ENCODE measurements around the gene FJX1. TPM values are rescaled to one million over a fixed set of nuclear protein-coding genes. Genes with fewer than 3 reads are reported as not detected.
A peak's percentile ranks its signal among the peaks of the same experiment; 100 is the strongest.

Gene FJX1
- total RNA-seq, 1 experiment from 2014 or later: 8.3 TPM

- H3K27ac Mint-ChIP-seq: no peak overlapping the region
- POLR2A ChIA-PET: no interaction called here
These were observed 43.3 kb downstream of the FJX1 start for GRCh38 chr11:35661534-35661933.

GRCh38 chr11:35662061-35662648, 43.9 kb downstream of the FJX1 start:
- ATAC-seq (peak; percentile 74), DNase-seq (ENCODE audit: low spot score) (no peak)
- Mint-ChIP-seq H3K36me3 (peaks cover 34% of the 10 kb centered on the region), H3K27me3 (ENCODE audit: low read depth) (peaks cover 82% of the 10 kb centered on the region), H3K9me3 (peaks cover 36% of the 10 kb centered on the region), H3K4me3 (peak overlapping the region; percentile 73), H3K4me1 (peaks cover 24% of the 10 kb centered on the region), H3K27ac (peak overlapping the region; percentile 13)
- ChIA-PET POLR2A (no interaction called here), CTCF (interaction anchor here (1.1 kb wide), 1 partner anchor 160 kb away, joined by 3 read pairs; no protein-coding TSS in a partner anchor)
- TF ChIP-seq FOXK1 (CRISPR knock-in tag; IDR thresholded peaks at IDR 0.05): peak; percentile 11; the same call in 1 of the 2 replicates
- 0 out of 2 replicates have a peak, but pooled peaks have one; percentile 17 for TF ChIP-seq GABPB1 (CRISPR knock-in tag; IDR thresholded peaks at IDR 0.05)
- no peak for TF ChIP-seq ESRRA (CRISPR knock-in tag; IDR thresholded peaks at IDR 0.05; ENCODE audit: borderline replicate concordance)
- TF ChIP-seq ZBTB43 (CRISPR knock-in tag; IDR thresholded peaks at IDR 0.05): no peak
- no peak for TF ChIP-seq ERG (CRISPR knock-in tag; IDR thresholded peaks at IDR 0.05)
- TF ChIP-seq NR2C2 (CRISPR knock-in tag; IDR thresholded peaks at IDR 0.05): no peak

More at GRCh38 chr11:35661534-35661933, 43.3 kb downstream of the FJX1 start:
- Mint-ChIP-seq H3K4me1 (peaks cover 24% of the 10 kb centered on the region), H3K27me3 (ENCODE audit: low read depth) (peaks cover 88% of the 10 kb centered on the region), H3K36me3 (peaks cover 29% of the 10 kb centered on the region), H3K9me3 (peaks cover 31% of the 10 kb centered on the region), H3K4me3 (peak overlapping the region; percentile 73)
- CTCF ChIA-PET: no interaction called here
- ATAC-seq (no peak), DNase-seq (ENCODE audit: low spot score) (no peak)
- TF ChIP-seq SOX15 (CRISPR knock-in tag; IDR thresholded peaks at IDR 0.05) (no peak), FOXJ3 (CRISPR knock-in tag; IDR thresholded peaks at IDR 0.05; ENCODE audit: borderline replicate concordance) (no peak), CREB1 (CRISPR knock-in tag; IDR thresholded peaks at IDR 0.05) (no peak), CBFB (CRISPR knock-in tag; IDR thresholded peaks at IDR 0.05; ENCODE audit: low read depth) (no peak), ATF1 (CRISPR knock-in tag; IDR thresholded peaks at IDR 0.05) (no peak), ZNF232 (CRISPR knock-in tag; IDR thresholded peaks at IDR 0.05) (no peak), NFATC4 (CRISPR knock-in tag; IDR thresholded peaks at IDR 0.05) (no peak), ZBTB21 (CRISPR knock-in tag; IDR thresholded peaks at IDR 0.05; ENCODE audit: borderline replicate concordance) (no peak)

GRCh38 chr11:35662649-35663407, 44.6 kb downstream of the FJX1 start, which contains the start of gene TRIM44:
Gene TRIM44, plus strand, starts transcription at chr11:35662775. Its CDS starts 337 bp downstream, at chr11:35663112.
- peak; percentile 76 for ATAC-seq
- H3K27ac Mint-ChIP-seq: peak within 1 kb of the TSS; percentile 13
- peaks cover 39% of the 10 kb centered on the region for H3K9me3 Mint-ChIP-seq
- H3K4me1 Mint-ChIP-seq: peaks cover 24% of the 10 kb centered on the region
- peaks cover 75% of the 10 kb centered on the region for H3K27me3 Mint-ChIP-seq (ENCODE audit: low read depth)
- ChIA-PET POLR2A (no interaction called here), CTCF (interaction anchor here (1.1 kb wide), 1 partner anchor 159 kb away, joined by 3 read pairs; no protein-coding TSS in a partner anchor)
- peaks cover 36% of the 10 kb centered on the region for H3K36me3 Mint-ChIP-seq
- peak; percentile 72 for DNase-seq (ENCODE audit: low spot score)
- H3K4me3 Mint-ChIP-seq: peak within 1 kb of the TSS; percentile 73
- TF ChIP-seq E2F1 (CRISPR knock-in tag; IDR thresholded peaks at IDR 0.05): peak; percentile 99
- peak; percentile 92 for TF ChIP-seq CREM (CRISPR knock-in tag; IDR thresholded peaks at IDR 0.05)
- peak; percentile 98 for TF ChIP-seq FOXK1 (CRISPR knock-in tag; IDR thresholded peaks at IDR 0.05)
- 0 out of 2 replicates have a peak, but pooled peaks have one; percentile 17 for TF ChIP-seq ZNF423 (CRISPR knock-in tag; IDR thresholded peaks at IDR 0.05)
- TF ChIP-seq NR1H2 (CRISPR knock-in tag; IDR thresholded peaks at IDR 0.05): peak; percentile 98
- TF ChIP-seq PRRX2 (CRISPR knock-in tag; IDR thresholded peaks at IDR 0.05): no peak
- TF ChIP-seq SOX15 (CRISPR knock-in tag; IDR thresholded peaks at IDR 0.05): no peak
- TF ChIP-seq STAT6 (CRISPR knock-in tag; conservative IDR thresholded peaks at IDR 0.05; ENCODE audit: low read depth): peak; percentile 73; the same call in 1 of the 2 replicates
- TF ChIP-seq MXD4 (CRISPR knock-in tag; IDR thresholded peaks at IDR 0.05; ENCODE audit: borderline replicate concordance): no peak
- TF ChIP-seq ATF6 (CRISPR knock-in tag; IDR thresholded peaks at IDR 0.05): peak; percentile 95
- TF ChIP-seq ZNF317 (CRISPR knock-in tag; IDR thresholded peaks at IDR 0.05; ENCODE audit: borderline replicate concordance, low read depth): peak; percentile 86; the same call in 1 of the 2 replicates
